Progenitor cell of endocrine pancreas (in vitro differentiated cells): Measurements from ENCODE around the gene ETNK2. TPM values are rescaled to one million over a fixed set of nuclear protein-coding genes. Genes with fewer than 3 reads are reported as not detected.

Experiments
- DNase-seq: peaks from one replicate; pipeline ENCODE4 v3.0.0; 2021; ENCODE audit warnings: low spot score; ENCODE audit not compliant: unreplicated experiment
- H3K27ac Mint-ChIP-seq: 2 replicates; pipeline ENCODE4 v1.8.0; 2021; ENCODE audit warnings: mild to moderate bottlenecking, moderate library complexity, mixed read lengths
- H3K27me3 Mint-ChIP-seq: 2 replicates; pipeline ENCODE4 v1.8.0; 2021; ENCODE audit warnings: mixed read lengths
- H3K36me3 Mint-ChIP-seq: 2 replicates; pipeline ENCODE4 v1.8.0; 2022; ENCODE audit warnings: mixed read lengths; ENCODE audit not compliant: insufficient read depth
- H3K4me1 Mint-ChIP-seq: 2 replicates; pipeline ENCODE4 v1.8.0; 2021; ENCODE audit warnings: low read depth, mixed read lengths
- H3K4me3 Mint-ChIP-seq: 2 replicates; pipeline ENCODE4 v1.8.0; 2021; ENCODE audit warnings: low read depth, mild to moderate bottlenecking, moderate library complexity, mixed read lengths
- H3K9me3 Mint-ChIP-seq: 2 replicates; pipeline ENCODE4 v1.8.0; 2021; ENCODE audit warnings: low read depth, mixed read lengths
- total RNA-seq: library from RNA; stranded (reverse); gene quantifications from 2 replicates; pipeline ENCODE4 v1.2.1, GENCODE V29; 2021
- TF ChIP-seq, protein P1 (sequence below): fragments of 200-600 bp; sonication (generic); IDR thresholded peaks from one replicate; pipeline ENCODE4 v1.5.0; 2021; ENCODE audit warnings: antibody characterized with exemption, mild to moderate bottlenecking; ENCODE audit not compliant: unreplicated experiment

The ETNK2 gene
- total RNA-seq, 1 donor from 2014 or later = 22.6 TPM

DNA sequence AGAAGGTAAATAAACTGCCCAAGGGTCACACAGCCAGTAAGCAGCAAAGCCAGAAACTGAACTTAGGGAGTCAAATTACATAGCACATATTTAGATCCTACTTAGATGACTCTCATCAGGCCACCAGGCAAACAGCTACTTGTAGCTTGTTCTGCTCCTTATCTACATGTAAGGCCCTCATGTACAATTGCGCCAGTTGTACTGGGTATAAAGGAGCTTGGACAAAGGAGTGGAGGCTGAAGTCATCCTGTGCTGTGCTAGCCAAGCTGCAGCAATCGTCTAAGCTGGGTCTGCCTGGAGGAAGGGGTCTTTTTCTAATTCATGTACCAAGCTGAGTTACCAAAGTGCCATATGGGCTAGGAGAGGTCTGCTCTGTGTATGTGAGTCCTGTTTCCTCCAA lies 12.8 kb downstream of the ETNK2 start:
- H3K4me3 Mint-ChIP-seq = no peak overlapping the region
- H3K27me3 Mint-ChIP-seq = no peaks in the 10 kb centered on the region
- no peak for DNase-seq
- no peak overlapping the region for H3K27ac Mint-ChIP-seq
- H3K4me1 Mint-ChIP-seq = peaks cover 19% of the 10 kb centered on the region
- TF ChIP-seq, protein P1, sequence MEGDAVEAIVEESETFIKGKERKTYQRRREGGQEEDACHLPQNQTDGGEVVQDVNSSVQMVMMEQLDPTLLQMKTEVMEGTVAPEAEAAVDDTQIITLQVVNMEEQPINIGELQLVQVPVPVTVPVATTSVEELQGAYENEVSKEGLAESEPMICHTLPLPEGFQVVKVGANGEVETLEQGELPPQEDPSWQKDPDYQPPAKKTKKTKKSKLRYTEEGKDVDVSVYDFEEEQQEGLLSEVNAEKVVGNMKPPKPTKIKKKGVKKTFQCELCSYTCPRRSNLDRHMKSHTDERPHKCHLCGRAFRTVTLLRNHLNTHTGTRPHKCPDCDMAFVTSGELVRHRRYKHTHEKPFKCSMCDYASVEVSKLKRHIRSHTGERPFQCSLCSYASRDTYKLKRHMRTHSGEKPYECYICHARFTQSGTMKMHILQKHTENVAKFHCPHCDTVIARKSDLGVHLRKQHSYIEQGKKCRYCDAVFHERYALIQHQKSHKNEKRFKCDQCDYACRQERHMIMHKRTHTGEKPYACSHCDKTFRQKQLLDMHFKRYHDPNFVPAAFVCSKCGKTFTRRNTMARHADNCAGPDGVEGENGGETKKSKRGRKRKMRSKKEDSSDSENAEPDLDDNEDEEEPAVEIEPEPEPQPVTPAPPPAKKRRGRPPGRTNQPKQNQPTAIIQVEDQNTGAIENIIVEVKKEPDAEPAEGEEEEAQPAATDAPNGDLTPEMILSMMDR = no peak
- peaks cover 9% of the 10 kb centered on the region for H3K36me3 Mint-ChIP-seq
- no peaks in the 10 kb centered on the region for H3K9me3 Mint-ChIP-seq

DNA sequence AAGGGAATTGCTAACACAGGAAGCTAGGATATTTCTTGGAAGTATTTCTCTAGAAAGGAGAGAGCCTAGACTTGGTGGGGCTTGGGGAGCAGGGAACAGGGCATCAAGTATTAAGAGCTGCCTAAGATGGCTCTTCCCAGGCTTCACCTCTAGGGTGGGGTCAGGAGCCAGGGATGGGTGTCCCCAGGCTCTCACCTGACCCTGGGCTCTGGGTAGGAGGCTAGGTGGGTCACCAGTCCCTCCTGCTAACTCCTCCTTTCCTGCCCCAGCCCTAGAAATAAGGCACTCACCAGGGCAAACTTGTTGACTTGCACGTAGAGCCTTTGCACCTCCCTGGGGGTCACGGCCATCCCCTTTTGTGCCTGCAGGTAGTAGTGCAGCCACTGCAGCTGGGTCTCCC lies 15.0 kb downstream of the ETNK2 start:
- TF ChIP-seq, protein P1 = no peak
- Mint-ChIP-seq H3K4me3 (no peak overlapping the region), H3K27me3 (no peaks in the 10 kb centered on the region), H3K4me1 (peaks cover 6% of the 10 kb centered on the region), H3K27ac (no peak overlapping the region), H3K36me3 (peaks cover 10% of the 10 kb centered on the region), H3K9me3 (no peaks in the 10 kb centered on the region)
- no peak for DNase-seq

DNA sequence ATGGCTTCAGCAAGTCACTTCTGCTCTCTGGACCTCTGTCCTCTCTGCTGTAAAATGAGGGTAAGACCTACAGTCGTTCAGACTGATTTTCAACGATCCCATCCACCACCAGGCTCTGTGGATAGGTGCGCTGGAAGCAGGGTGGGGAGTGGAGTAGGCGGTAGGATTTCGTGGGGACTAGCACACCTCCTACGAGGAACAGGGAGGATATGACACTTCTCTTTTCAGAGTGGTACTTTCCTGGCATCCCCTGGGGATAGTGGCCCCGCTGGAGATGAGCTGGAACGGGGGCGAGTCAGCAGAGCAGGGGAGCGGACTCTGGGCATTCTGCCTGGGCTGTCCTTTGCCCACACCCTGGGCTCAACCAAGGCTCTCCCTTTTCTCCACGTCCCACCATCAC lies 17.7 kb downstream of the ETNK2 start:
- Mint-ChIP-seq H3K4me1 (peaks cover 5% of the 10 kb centered on the region), H3K27ac (no peak overlapping the region), H3K9me3 (no peaks in the 10 kb centered on the region), H3K36me3 (peaks cover 6% of the 10 kb centered on the region), H3K4me3 (no peak overlapping the region), H3K27me3 (no peaks in the 10 kb centered on the region)
- no peak for DNase-seq
- TF ChIP-seq, protein P1 = no peak

DNA sequence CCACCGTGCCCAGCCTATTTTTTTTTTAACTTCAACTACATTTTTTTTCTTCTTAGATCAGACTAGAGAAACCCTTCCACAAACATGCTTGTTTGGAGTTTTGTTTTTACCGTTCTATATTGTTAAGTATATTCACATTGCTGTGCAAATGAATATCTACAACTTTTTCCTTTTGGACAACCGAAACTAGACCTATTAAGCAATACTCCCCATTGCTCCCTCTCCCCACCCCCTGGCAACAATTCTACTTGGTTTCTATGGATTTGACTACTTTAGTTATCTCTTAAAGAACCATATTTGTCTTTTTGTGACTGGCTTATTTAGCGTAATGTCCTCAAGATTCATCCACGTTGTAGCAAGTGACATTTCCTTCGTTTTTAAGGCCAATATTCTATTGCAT lies 19.1 kb downstream of the ETNK2 start:
- Mint-ChIP-seq H3K4me3 (no peak overlapping the region), H3K27ac (no peak overlapping the region), H3K4me1 (peaks cover 7% of the 10 kb centered on the region), H3K27me3 (no peaks in the 10 kb centered on the region), H3K9me3 (no peaks in the 10 kb centered on the region), H3K36me3 (peaks cover 4% of the 10 kb centered on the region)
- TF ChIP-seq, protein P1 = no peak
- no peak for DNase-seq

DNA sequence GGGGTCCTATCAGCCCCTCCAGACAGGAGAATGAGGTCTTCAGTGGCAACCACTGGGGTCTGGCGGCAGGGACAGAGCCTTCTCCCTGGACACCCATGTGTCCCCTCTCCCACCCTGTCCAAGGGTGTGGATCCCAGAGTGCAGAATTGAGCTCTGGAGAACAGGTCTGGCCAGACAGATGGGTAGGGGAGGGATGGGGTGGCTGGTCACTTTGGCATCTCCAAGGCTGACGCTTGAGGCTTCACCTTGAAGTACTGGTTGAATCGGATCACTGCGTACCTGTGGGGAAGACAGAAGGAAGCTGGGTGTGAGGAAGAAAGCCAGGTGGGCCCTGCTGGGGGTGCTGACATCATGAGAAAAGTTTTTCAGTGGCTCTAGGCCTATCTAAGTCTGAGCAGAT lies 19.9 kb downstream of the ETNK2 start:
- H3K27me3 Mint-ChIP-seq = no peaks in the 10 kb centered on the region
- H3K27ac Mint-ChIP-seq = no peak overlapping the region
- DNase-seq = no peak
- H3K4me1 Mint-ChIP-seq = peaks cover 13% of the 10 kb centered on the region
- no peak overlapping the region for H3K4me3 Mint-ChIP-seq
- H3K9me3 Mint-ChIP-seq = no peaks in the 10 kb centered on the region
- peaks cover 6% of the 10 kb centered on the region for H3K36me3 Mint-ChIP-seq
- TF ChIP-seq, protein P1 = no peak
